Activated CD4-positive, alpha-beta T cell treated with anti-CD3 and anti-CD28 coated beads for 24 hours (primary cell): ENCODE results near the gene LSP1.

Experiments used
- DNase-seq, 2 donors: peaks; one replicate each; pipeline ENCODE4 v3.0.0-alpha.2; 2020; ENCODE audit warnings: low read depth in 2 of 2

The LSP1 gene

GRCh38 chr11:1825039-1825740 is 27.7 kb upstream of the LSP1 start:
- no peak for DNase-seq

GRCh38 chr11:1825785-1826451 is 27.0 kb upstream of the LSP1 start:
- DNase-seq, result no peak

GRCh38 chr11:1826552-1827094 is 26.3 kb upstream of the LSP1 start:
- DNase-seq, result no peak

GRCh38 chr11:1827095-1827813 is 25.6 kb upstream of the LSP1 start:
- no peak for DNase-seq

- no peak for DNase-seq
These were observed 25.0 kb upstream of the LSP1 start for GRCh38 chr11:1827931-1828330.

GRCh38 chr11:1828542-1828941 is 24.3 kb upstream of the LSP1 start:
- no peak for DNase-seq

GRCh38 chr11:1829039-1829820 is 23.7 kb upstream of the LSP1 start:
- DNase-seq, result no peak

- DNase-seq, result no peak
These were observed 22.9 kb upstream of the LSP1 start for GRCh38 chr11:1830004-1830321.

GRCh38 chr11:1830322-1831223 is 22.3 kb upstream of the LSP1 start:
- DNase-seq, result no peak

GRCh38 chr11:1831338-1832210 is 21.3 kb upstream of the LSP1 start:
- no peak for DNase-seq

GRCh38 chr11:1832211-1832919 is 20.5 kb upstream of the LSP1 start:
- DNase-seq, result peak; percentile 55 to 58

- no peak for DNase-seq
These were observed 20.0 kb upstream of the LSP1 start for GRCh38 chr11:1832920-1833295.

GRCh38 chr11:1834062-1834610 is 18.7 kb upstream of the LSP1 start:
- no peak for DNase-seq

- DNase-seq, result no peak
These were observed 17.9 kb upstream of the LSP1 start, which contains the start of gene SYT8 for GRCh38 chr11:1834779-1835670. TSS of gene SYT8 (plus strand) at chr11:1834990. CDS start at chr11:1835106, 116 bp downstream.

GRCh38 chr11:1835671-1836010 is 17.2 kb upstream of the LSP1 start:
- DNase-seq, result no peak

- no peak for DNase-seq
These were observed 16.6 kb upstream of the LSP1 start for GRCh38 chr11:1836011-1836945.
